ENCODE measurements around the gene CHD3.

- no peak for TF ChIP-seq CTCF (IDR thresholded peaks at IDR 0.05)
- TF ChIP-seq POLR2A (IDR thresholded peaks at IDR 0.05), result no peak
Observed at GRCh38 chr17:7897090-7897489, 8.5 kb downstream of the CHD3 start.
